RWPE1 (cell line): ENCODE results near the gene IRAK1BP1.
"Not testable (repeated sequence)": the region's sequence is repeated elsewhere in the genome, so short reads cannot be mapped to it uniquely, and the experiment has no call there.

ENCODE experiments used
- CTCF ChIA-PET: fragments of 350-600 bp; sonication (Branson Sonifier 250); formaldehyde crosslinking; extraction: SDS; loops from one replicate; lab custom pipeline; 2021; lab: Yijun Ruan, JAX
- POLR2A ChIA-PET: fragments of 400-600 bp; formaldehyde crosslinking; extraction: SDS; loops from one replicate; lab custom pipeline; 2020; ENCODE audit warnings: antibody characterized with exemption; ENCODE audit not compliant: low non-redundant PET; lab: Yijun Ruan, JAX
- DNase-seq: peaks from one replicate; pipeline ENCODE4 v3.0.0; 2012; ENCODE audit warnings: low spot score
- H3K27ac ChIP-seq: fragments of 450-650 bp; 2 replicates; pipeline ENCODE4 v1.5.1; 2017
- TF ChIP-seq, protein P1 (sequence below): fragments of 450-650 bp; conservative IDR thresholded peaks from 2 replicates; pipeline ENCODE4 v1.5.1; 2017; ENCODE audit warnings: low read depth, mild to moderate bottlenecking

The IRAK1BP1 gene

DNA sequence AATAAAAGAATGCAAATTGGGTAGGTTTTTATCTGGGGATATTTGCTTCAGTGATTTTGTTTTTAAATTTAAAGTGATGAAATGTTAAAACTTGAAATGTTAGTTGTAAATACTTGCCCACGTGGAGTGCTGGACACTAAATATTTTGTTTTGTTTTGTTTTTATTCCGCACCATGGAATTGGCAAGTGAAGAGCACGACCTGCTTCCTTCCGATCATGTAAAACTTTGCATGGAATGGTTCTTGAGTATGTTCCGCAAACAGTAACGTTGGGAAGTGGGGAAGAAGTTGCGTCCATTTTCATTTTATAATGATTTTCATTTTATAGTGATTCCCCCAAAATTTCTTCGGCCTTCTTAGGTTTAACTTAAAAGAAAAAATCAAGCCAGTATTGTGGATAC is 765 bp downstream of the IRAK1BP1 start:
- no peak for DNase-seq
- TF ChIP-seq, protein P1, sequence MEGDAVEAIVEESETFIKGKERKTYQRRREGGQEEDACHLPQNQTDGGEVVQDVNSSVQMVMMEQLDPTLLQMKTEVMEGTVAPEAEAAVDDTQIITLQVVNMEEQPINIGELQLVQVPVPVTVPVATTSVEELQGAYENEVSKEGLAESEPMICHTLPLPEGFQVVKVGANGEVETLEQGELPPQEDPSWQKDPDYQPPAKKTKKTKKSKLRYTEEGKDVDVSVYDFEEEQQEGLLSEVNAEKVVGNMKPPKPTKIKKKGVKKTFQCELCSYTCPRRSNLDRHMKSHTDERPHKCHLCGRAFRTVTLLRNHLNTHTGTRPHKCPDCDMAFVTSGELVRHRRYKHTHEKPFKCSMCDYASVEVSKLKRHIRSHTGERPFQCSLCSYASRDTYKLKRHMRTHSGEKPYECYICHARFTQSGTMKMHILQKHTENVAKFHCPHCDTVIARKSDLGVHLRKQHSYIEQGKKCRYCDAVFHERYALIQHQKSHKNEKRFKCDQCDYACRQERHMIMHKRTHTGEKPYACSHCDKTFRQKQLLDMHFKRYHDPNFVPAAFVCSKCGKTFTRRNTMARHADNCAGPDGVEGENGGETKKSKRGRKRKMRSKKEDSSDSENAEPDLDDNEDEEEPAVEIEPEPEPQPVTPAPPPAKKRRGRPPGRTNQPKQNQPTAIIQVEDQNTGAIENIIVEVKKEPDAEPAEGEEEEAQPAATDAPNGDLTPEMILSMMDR, result no peak
- POLR2A ChIA-PET, result no interaction called here
- H3K27ac ChIP-seq, result peak overlapping the region; percentile 85
- CTCF ChIA-PET, result no interaction called here

DNA sequence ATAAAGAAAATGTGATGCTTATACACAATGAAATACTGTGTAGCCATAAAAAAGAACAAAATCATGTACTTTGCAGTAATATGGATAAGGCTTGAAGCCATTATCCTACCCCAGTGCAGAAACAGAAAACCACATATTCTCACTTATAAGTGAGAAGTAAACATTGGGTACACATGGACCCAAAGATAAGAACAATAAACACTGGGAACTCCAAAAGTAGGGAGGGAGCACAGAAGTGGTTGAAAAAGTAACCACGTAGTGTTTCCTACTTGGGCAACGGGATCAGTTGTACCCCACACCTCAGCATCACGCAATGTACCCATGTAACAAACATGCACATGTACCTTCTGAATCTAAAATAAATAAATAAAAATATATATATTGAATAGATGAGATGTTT is 8.2 kb downstream of the IRAK1BP1 start:
- ChIA-PET POLR2A (no interaction called here), CTCF (no interaction called here)
- TF ChIP-seq, protein P1, result no peak
- H3K27ac ChIP-seq, result no peak overlapping the region
- DNase-seq, result no peak

GRCh38 chr6:78883651-78884050 is 16.3 kb downstream of the IRAK1BP1 start:
- TF ChIP-seq, protein P1, result no peak
- POLR2A ChIA-PET, result no interaction called here

GRCh38 chr6:78889901-78890300 is 22.6 kb downstream of the IRAK1BP1 start:
- POLR2A ChIA-PET, CTCF ChIA-PET, DNase-seq, H3K27ac ChIP-seq: not testable (repeated sequence)

More at GRCh38 chr6:78883651-78884050, 16.3 kb downstream of the IRAK1BP1 start:
- H3K27ac ChIP-seq, result no peak overlapping the region
- DNase-seq, result peak; percentile 64
- CTCF ChIA-PET, result no interaction called here

- H3K27ac ChIP-seq, result no peak overlapping the region
- TF ChIP-seq, protein P1, result no peak
- DNase-seq, result no peak
- ChIA-PET CTCF (no interaction called here), POLR2A (no interaction called here)
These were observed 28.9 kb downstream of the IRAK1BP1 start for GRCh38 chr6:78896227-78896626.

DNA sequence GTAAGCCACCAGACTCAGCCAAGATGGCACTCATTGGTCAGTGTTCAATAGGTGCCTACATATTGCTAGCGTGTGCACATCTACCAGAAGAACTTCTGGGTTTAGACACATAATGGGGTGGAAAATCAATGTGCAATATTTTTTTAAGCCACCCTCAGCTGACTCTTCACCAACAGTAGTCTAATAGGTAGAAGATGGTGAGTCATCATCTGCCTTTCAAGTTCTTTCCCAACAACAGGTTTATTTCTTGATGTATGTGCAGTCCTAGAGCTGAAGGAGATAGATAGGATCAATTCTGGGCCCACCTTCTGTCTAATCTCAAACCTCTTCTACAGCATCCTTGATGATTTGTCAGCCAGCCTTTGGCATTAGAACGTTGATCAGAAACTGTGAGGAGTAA is 41.3 kb downstream of the IRAK1BP1 start:
- no peak for DNase-seq
- H3K27ac ChIP-seq, result no peak overlapping the region
- POLR2A ChIA-PET, result no interaction called here
- TF ChIP-seq, protein P1, result no peak
- CTCF ChIA-PET, result interaction anchor here (0.6 kb wide), 1 partner anchor 41 kb away, joined by 4 read pairs; the partner anchor contains the start of gene IRAK1BP1

- ChIA-PET POLR2A (no interaction called here), CTCF (no interaction called here)
These were observed 42.0 kb downstream of the IRAK1BP1 start for GRCh38 chr6:78909391-78909790.

More at GRCh38 chr6:78909391-78909790, 42.0 kb downstream of the IRAK1BP1 start:
- TF ChIP-seq, protein P1, result no peak
- no peak for DNase-seq
- H3K27ac ChIP-seq, result no peak overlapping the region
